ENCODE results near the gene ITPR2. TPM values are rescaled to one million over a fixed set of nuclear protein-coding genes. Genes with fewer than 3 reads are reported as not detected.

ITPR2 gene
- total and polyA plus RNA-seq, 2 of the 8 experiments (the other 6 are each of a cell fraction or from before 2014, with no cell fraction given), result 4.1 to 48.3 TPM

DNA sequence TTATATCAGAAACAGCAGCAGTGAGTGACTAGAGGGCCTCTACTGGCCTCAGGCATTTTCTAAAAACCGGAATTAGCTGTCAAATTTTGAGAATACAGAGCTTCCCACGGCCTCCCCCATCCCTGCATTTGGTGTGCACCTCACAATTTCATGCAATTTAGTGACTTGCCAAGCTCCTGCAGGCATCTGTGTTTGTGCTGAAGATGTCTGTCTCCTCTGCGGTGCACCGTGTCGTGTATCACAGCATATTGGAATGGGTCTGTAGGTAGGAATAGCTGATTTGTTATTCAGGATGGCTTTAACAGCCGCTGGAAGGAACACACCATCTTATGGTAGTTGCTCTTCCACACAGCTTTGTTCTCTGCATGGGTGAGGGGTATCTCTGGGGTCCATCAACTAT, 497.3 kb downstream of the ITPR2 start (continued):
- no peak for TF ChIP-seq POLR2AphosphoS5 (IDR thresholded peaks at IDR 0.05; ENCODE audit: low read depth, low read length)
- TF ChIP-seq, protein P1, sequence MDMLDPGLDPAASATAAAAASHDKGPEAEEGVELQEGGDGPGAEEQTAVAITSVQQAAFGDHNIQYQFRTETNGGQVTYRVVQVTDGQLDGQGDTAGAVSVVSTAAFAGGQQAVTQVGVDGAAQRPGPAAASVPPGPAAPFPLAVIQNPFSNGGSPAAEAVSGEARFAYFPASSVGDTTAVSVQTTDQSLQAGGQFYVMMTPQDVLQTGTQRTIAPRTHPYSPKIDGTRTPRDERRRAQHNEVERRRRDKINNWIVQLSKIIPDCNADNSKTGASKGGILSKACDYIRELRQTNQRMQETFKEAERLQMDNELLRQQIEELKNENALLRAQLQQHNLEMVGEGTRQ (IDR thresholded peaks at IDR 0.05; ENCODE audit: low read length), result no peak
- TF ChIP-seq TAF7 (optimal IDR thresholded peaks at IDR 0.05; ENCODE audit: borderline replicate concordance, low read depth, low read length), result no peak
- no peak for TF ChIP-seq BRCA1 (IDR thresholded peaks at IDR 0.05; ENCODE audit: low read depth, low read length)
- no peak for TF ChIP-seq SUZ12 (IDR thresholded peaks at IDR 0.05; ENCODE audit: low read length)
- TF ChIP-seq SIX5 (IDR thresholded peaks at IDR 0.05; ENCODE audit: low read depth, low read length), result no peak
